ENCODE data around the gene GAST.

GRCh38 chr17:41734139-41734948 lies 22.2 kb downstream of the GAST start, which contains the start of gene HAP1:
- peak; percentile 77 for TF ChIP-seq EZH2 (IDR thresholded peaks at IDR 0.05)
- peak; percentile 81 for TF ChIP-seq EZH2phosphoT487 (IDR thresholded peaks at IDR 0.05)
